HG03575 (cell line): ENCODE data around the gene RPAP2.
A peak's percentile ranks its signal among the peaks of the same experiment; 100 is the strongest.
"Not testable (repeated sequence)": the region's sequence is repeated elsewhere in the genome, so short reads cannot be mapped to it uniquely, and the experiment has no call there.

Experiments
- ATAC-seq: cut with Tn5 transposase; IDR thresholded peaks from one replicate; pipeline ENCODE4 v1.9.1; 2021; ENCODE audit not compliant: unreplicated experiment, insufficient number of reproducible peaks, low FRiP score; ENCODE audit errors: extremely low read depth

Gene RPAP2

DNA sequence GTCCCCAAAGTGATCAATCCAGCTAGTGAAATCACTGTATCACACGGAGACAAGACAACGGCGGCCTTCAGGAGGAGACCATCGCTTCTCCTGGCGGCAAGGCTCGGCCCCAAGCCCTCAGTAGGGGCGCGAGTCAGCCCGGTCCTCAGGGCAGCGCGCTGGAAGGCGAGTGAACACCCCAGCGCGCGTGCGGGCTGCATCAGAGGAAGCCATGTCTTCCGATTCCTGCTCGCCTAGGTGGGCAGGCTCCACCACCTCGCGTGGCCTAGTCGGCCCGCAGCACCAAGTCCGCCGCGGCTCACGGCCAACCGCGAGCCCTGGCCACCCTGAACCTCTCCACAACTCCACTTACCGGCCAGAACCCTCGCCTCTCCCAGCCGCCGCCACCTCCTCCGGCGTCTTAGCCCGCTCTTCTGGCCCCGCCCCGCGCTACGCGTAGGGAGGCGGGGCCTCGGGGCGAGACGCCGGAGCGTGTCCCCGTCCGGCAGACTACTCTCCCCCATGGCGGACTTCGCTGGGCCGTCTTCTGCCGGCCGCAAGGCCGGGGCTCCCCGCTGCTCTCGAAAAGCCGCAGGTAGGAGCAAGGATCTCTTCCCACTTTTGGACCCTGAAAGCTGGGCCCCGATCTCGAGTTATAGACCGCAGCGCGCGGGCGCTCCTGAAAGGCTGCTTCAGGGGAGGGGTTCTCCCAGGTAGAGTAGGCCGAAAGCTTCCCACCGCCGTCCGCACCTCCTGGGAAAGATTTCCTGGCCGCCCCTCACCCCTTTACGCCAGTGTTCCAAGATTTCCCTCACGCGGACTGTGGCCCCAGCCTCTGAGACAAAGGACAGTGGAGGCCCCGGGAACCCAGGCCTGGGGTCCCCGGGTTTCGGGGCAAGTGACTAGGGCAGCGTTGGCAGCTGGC, at the start of gene RPAP2, which contains the start of gene GLMN:
RPAP2 (plus strand) TSS at position 487 of the 904 bp plus-strand sequence; CDS start at position 502, 15 bp downstream.
GLMN (minus strand) TSS at position 415 of the 904 bp plus-strand sequence. CDS start 988 bp downstream, outside the sequence.
- ATAC-seq: peak; percentile 79

GRCh38 chr1:92254714-92255113, 44.1 kb upstream of the RPAP2 start:
- not testable (repeated sequence) for ATAC-seq

DNA sequence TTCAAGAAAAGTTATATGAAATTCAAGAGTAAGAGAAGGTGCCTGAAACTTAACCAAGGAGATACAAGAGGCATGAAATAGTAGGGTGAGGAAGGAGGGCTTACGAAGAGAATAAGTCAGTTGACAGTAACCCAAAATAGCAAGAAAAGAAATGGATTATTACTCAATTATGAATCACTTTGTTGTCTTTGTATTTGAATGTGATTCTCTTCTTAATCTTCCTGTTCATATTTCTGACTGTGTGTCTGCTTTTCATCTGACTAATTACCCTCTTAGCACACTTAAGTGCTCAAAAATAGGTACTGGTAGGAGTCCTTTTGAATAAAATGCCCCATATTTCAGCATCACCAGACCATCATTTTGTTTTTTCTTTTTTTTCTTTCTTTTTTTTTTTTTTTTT, 39.5 kb upstream of the RPAP2 start:
- ATAC-seq: no peak

DNA sequence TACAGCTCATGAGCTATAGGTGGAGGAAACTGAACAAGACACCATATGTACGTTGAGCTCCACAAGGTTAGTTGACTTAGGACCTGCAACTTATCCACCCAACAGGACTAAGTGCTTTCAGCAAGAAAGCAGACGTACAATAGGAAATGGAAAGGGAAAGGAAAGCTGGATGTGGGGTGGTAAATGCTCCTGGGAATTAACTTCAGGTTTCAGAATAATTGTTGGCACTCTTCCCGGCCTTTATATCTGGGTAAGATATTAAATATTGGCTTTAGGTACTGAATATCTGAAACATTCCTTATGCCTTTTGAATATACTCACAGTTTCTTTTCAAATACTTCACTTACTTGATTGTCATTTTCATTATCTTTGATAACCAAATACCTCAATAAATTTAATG, 36.3 kb upstream of the RPAP2 start:
- no peak for ATAC-seq

DNA sequence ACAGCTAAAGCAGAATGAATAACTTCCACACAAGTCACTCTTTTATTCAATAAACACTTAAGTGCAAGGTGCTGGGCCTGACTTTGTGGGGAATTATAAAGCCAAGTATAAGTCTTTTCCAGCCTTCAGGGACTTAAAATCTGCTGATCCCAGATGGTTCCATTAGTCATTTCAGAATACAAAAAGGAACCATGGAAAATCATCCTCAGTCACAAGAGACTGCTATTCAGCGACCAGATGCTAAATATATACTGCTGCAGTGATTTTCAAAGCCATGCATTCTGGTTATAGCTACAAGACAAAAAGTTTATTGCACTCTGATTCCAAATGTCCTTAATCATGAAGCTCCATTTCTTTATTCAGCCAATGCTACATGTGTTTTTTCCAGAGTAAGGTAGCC, 25.8 kb upstream of the RPAP2 start:
- no peak for ATAC-seq

DNA sequence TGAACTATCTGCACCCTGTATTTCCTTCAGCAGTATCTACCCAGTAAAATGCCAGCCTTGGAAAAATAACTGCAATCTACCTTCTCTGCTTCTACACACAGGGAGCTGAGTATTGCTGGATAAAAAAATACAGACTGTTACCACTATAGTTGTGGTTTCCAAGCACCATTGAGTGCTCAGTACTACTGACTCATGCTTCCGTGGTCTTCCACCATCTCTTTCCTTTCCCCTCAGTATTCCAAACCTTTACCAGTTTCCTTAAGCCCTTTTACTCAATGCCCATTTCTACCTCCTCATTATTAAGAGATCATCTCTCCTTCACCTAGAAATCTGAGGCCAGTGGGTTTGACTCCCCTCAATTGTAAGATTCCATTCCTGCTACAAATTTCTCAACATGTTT, 23.9 kb upstream of the RPAP2 start:
- no peak for ATAC-seq

GRCh38 chr1:92276082-92276481, 22.8 kb upstream of the RPAP2 start:
- ATAC-seq: no peak

DNA sequence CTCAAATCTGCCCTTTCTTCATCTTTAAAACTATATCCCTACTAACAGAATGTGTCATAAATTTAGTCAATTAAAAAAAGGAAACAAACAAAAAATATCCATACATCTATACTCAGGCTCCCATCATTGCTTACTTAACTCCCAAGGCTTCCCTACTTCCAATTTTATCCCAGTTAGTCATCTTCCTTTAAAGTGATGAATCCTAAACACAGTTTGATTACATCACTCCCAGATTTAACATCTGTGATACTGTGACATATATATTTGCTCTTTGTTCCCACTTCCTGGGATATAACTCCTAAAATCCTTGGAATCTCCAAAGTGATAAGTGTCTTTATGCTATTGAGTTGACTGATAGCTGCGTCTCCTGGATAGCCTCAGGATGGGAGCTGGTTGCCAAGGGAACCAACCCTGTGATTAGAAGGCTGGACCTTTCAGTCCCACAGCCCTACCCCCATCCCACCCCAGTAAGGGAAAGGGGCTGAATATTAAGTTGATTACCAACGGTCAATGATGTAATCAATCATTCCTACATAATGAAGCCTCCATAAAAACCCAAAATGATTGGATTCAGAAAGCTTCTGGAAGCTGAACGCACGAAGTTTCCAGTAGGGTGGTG, 21.6 kb upstream of the RPAP2 start:
- no peak for ATAC-seq

DNA sequence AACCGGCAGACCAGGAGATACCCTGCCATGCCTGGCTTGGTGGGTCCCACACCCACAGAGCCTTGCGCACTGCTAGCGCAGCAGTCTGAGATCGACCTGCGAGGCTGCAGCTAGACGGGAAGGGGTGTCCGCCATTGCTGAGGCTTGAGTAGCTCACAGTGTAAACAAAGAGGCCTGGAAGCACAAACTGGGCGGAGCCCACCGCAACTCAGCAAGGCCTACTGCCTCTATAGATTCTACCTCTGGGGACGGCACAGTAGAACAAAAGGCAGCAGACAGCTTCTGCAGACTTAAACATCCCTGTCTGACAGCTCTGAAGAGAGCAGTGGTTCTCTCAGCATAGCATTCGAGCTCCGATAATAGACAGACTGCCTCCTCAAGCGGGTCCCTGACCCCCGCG, 19.1 kb upstream of the RPAP2 start:
- not testable (repeated sequence) for ATAC-seq

- ATAC-seq: not testable (repeated sequence)
Observed at GRCh38 chr1:92281411-92281810, 17.4 kb upstream of the RPAP2 start.

DNA sequence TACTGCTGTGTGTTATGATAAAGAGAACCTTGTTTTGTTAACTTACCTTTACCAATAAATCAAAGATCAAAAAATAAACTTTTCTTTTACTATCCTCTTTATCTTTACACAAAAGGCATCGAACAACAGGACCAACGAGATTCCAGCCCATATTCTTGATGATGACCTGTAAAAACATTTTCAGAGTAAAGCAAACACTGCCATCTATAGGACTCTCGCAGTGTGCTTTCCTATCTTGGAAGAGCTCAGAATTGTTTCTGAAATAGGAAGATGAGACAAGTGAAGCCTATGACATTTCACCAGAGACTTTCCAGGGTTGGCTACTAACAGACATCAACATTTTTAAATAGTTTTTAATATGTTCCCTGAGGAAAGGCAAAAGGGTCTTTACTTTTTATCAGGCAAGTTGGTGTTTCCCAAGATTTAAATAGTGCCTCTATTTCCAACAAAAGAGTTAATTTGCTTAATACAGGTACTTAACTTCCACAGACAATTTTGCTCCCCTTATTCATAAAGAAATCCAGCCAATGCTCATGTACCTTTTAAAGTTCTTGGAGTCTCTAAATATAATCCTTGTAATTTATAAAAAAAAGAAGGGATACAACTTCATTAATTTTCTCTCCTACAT, 7.4 kb upstream of the RPAP2 start:
- no peak for ATAC-seq

GRCh38 chr1:92298213-92298572, 666 bp upstream of the RPAP2 start:
- no peak for ATAC-seq

GRCh38 chr1:92299477-92300150, 755 bp downstream of the RPAP2 start:
- no peak for ATAC-seq

GRCh38 chr1:92301021-92301420, 2.2 kb downstream of the RPAP2 start:
- no peak for ATAC-seq

GRCh38 chr1:92306020-92306419, 7.2 kb downstream of the RPAP2 start:
- no peak for ATAC-seq

DNA sequence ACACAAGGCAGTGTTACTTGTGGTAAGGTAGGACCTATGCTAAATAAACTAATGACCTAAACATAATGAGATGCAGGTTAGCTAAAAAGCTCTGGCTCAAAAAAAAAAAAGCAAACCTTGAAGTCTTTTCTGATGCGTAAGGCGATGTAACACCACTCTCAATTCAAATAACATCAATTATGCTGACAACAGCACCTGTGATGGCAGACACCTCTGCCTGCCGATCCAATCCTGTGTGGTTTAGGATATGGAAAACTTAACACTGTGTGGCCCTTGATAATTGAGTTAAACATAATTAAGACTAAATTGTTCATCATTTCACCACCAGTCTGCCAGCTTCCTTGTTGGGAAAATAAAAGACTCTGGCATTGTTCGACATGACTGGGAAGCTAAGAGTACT, 9.1 kb downstream of the RPAP2 start:
- no peak for ATAC-seq

DNA sequence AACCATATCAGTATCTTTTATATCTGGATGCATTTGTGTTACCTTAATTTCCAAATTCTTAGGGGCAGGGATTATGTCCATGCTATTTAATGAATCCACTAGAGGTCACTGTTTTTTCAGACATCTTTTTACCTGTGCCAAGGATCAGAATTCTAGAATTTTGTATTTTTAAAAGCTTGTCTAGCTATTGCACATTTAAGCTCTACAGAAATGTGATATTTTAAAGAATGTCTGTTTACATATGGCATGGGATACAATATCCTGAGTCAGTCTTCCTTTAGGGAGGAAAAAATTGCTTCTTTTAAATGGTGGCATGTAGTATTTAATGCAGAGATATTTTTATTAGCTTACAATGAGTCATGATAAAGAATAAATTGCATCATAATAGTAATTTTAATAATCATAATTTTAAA, 11.3 kb downstream of the RPAP2 start:
- no peak for ATAC-seq

GRCh38 chr1:92314024-92314423, 15.2 kb downstream of the RPAP2 start:
- no peak for ATAC-seq
